DMS79 (cell line): Measurements from ENCODE around the gene FAM50A.

Source experiments
- DNase-seq: peaks from one replicate; lab custom pipeline; 2025; lab: John Stamatoyannopoulos, UW

Gene FAM50A

GRCh38 chrX:154440623-154441357, 3.2 kb upstream of the FAM50A start:
- DNase-seq: no peak

GRCh38 chrX:154441564-154441963, 2.4 kb upstream of the FAM50A start:
- no peak for DNase-seq

- DNase-seq: no peak
These were observed 1.8 kb upstream of the FAM50A start for GRCh38 chrX:154441984-154442707.

GRCh38 chrX:154443479-154443910, 446 bp upstream of the FAM50A start:
- no peak for DNase-seq

- no peak for DNase-seq
These were observed 860 bp downstream of the FAM50A start for GRCh38 chrX:154444755-154445246.

GRCh38 chrX:154445776-154446175, 1.8 kb downstream of the FAM50A start:
- DNase-seq: no peak

- DNase-seq: no peak
These were observed 2.5 kb downstream of the FAM50A start for GRCh38 chrX:154446430-154446829.

GRCh38 chrX:154448484-154448883, 4.5 kb downstream of the FAM50A start:
- no peak for DNase-seq

- no peak for DNase-seq
These were observed 5.7 kb downstream of the FAM50A start for GRCh38 chrX:154449618-154450017.

GRCh38 chrX:154450312-154450711, 6.4 kb downstream of the FAM50A start:
- DNase-seq: no peak

- no peak for DNase-seq
These were observed 8.9 kb downstream of the FAM50A start for GRCh38 chrX:154452823-154453222.

- DNase-seq: no peak
These were observed 13.7 kb downstream of the FAM50A start for GRCh38 chrX:154457491-154458115.

- no peak for DNase-seq
These were observed 14.4 kb downstream of the FAM50A start, which contains the start of gene PLXNA3 for GRCh38 chrX:154458116-154458953. Gene PLXNA3 (plus strand): TSS chrX:154458281. CDS start chrX:154460184, 1,903 bp downstream.

GRCh38 chrX:154458954-154459778, 15.2 kb downstream of the FAM50A start:
- DNase-seq: no peak

- no peak for DNase-seq
These were observed 15.9 kb downstream of the FAM50A start for GRCh38 chrX:154459832-154460231.

GRCh38 chrX:154460326-154460725, 16.4 kb downstream of the FAM50A start:
- DNase-seq: no peak

GRCh38 chrX:154462396-154462795, 18.5 kb downstream of the FAM50A start:
- DNase-seq: no peak

GRCh38 chrX:154463611-154464220, 19.8 kb downstream of the FAM50A start:
- DNase-seq: no peak

GRCh38 chrX:154464806-154465365, 20.9 kb downstream of the FAM50A start:
- DNase-seq: no peak

GRCh38 chrX:154465601-154466000, 21.7 kb downstream of the FAM50A start:
- DNase-seq: no peak
